Gastroesophageal sphincter (tissue), 3 donors: ENCODE measurements around the gene FNDC3B.

ENCODE experiments used
- POLR2AphosphoS5 ChIP-seq: sonication (generic); formaldehyde crosslinking; IDR thresholded peaks from one replicate; pipeline ENCODE4 v1.6.1; 2017; ENCODE audit warnings: antibody characterized with exemption
- TF ChIP-seq, protein P1 (sequence below), 4 experiments: fragments of 200-600 bp in 2 of 4; fragments of 450-650 bp in 2 of 4; sonication (generic) in 1 of 4; IDR thresholded peaks; one replicate each; pipeline ENCODE4 v1.5.1; 2017 to 2019; ENCODE audit warnings: antibody characterized with exemption in 4 of 4, mild to moderate bottlenecking in 2 of 4, moderate library complexity in 2 of 4

DNA sequence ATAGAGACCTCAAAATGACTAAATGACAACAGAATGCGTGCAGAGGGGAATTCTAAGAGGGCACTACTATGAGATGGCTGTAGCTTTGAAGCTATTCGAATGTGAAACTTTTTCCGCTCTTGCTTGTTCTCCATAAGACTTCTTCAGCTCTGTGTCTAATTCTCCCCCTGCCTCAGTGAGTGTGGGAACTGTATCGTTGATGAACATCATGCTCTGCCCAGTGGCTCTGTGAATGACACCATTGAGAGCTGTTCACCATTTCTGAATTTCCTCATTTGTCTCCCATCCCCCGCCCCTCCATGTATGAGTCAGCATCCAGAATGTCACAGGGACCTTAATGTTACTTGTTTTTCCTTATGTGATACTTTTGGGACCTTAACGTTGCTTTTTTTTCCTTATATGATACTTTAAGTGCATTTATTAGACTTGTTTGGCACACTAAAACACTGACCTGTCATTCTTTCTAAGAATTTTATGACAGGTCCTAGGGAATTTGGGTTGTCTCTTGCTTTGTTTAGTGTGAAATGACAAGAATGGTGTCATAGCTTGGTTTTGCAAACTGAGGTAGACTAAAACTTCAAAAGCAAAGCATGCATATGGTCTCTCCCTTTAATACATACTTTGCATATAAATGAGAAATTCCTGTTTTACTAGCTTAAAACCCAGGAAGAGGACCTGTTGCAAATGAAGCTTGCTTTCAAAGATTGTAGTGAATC is 99.6 kb downstream of the FNDC3B start:
- TF ChIP-seq POLR2AphosphoS5: peak; percentile 29
- TF ChIP-seq, protein P1, sequence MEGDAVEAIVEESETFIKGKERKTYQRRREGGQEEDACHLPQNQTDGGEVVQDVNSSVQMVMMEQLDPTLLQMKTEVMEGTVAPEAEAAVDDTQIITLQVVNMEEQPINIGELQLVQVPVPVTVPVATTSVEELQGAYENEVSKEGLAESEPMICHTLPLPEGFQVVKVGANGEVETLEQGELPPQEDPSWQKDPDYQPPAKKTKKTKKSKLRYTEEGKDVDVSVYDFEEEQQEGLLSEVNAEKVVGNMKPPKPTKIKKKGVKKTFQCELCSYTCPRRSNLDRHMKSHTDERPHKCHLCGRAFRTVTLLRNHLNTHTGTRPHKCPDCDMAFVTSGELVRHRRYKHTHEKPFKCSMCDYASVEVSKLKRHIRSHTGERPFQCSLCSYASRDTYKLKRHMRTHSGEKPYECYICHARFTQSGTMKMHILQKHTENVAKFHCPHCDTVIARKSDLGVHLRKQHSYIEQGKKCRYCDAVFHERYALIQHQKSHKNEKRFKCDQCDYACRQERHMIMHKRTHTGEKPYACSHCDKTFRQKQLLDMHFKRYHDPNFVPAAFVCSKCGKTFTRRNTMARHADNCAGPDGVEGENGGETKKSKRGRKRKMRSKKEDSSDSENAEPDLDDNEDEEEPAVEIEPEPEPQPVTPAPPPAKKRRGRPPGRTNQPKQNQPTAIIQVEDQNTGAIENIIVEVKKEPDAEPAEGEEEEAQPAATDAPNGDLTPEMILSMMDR (IDR thresholded peaks at IDR 0.05): no peak
